Peyer's patch (tissue), 4 donors: ENCODE data around the gene FSTL3. TPM values are rescaled to one million over a fixed set of nuclear protein-coding genes. Genes with fewer than 3 reads are reported as not detected.
A peak's percentile ranks its signal among the peaks of the same experiment; 100 is the strongest.

Experiments used
- DNase-seq, 3 donors: peaks; one replicate each; pipeline ENCODE4 v3.0.0-alpha.2; 2017 to 2019
- H3K27ac ChIP-seq, 4 donors: fragments of 200-600 bp; sonication (generic); one replicate each; pipeline ENCODE4 v1.5.1; 2016 to 2019
- H3K27me3 ChIP-seq, 2 donors: fragments of 200-600 bp; sonication (generic); one replicate each; pipeline ENCODE4 v1.5.1; 2019
- H3K36me3 ChIP-seq, 3 donors: fragments of 200-600 bp; sonication (generic); one replicate each; pipeline ENCODE4 v1.5.1; 2016 to 2019
- H3K4me1 ChIP-seq, 4 donors: fragments of 200-600 bp; sonication (generic); one replicate each; pipeline ENCODE4 v1.5.1; 2016 to 2019
- H3K4me3 ChIP-seq, 4 donors: fragments of 200-600 bp; sonication (generic); 1 replicate in 3 of 4; 2 replicates in 1 of 4; pipeline ENCODE4 v1.5.1; 2016 to 2019; ENCODE audit warnings: mild to moderate bottlenecking in 1 of 4
- H3K9me3 ChIP-seq, 4 donors: fragments of 200-600 bp; sonication (generic); one replicate each; pipeline ENCODE4 v1.5.1; 2016 to 2019; ENCODE audit warnings: mild to moderate bottlenecking in 1 of 4
- POLR2A ChIP-seq, 2 donors: fragments of 450-650 bp; IDR thresholded peaks; one replicate each; pipeline ENCODE4 v1.5.1; 2017; ENCODE audit warnings: antibody characterized with exemption in 2 of 2, mild to moderate bottlenecking in 2 of 2, moderate library complexity in 2 of 2
- total RNA-seq, 4 donors: library from RNA; depleted of rRNA; stranded (reverse); fragments of >200 nt; gene quantifications; one replicate each; pipeline ENCODE4 v1.1.0, GENCODE V29; 2016
- TF ChIP-seq, protein P1 (sequence below), 6 experiments: fragments of 450-650 bp in 4 of 6; fragments of 200-600 bp in 2 of 6; sonication (generic) in 1 of 6; IDR thresholded peaks; one replicate each; pipeline ENCODE4 v1.5.1; 2017 to 2019; ENCODE audit warnings: antibody characterized with exemption in 6 of 6, mild to moderate bottlenecking in 3 of 6, moderate library complexity in 1 of 6

The FSTL3 gene
- total RNA-seq, 4 donors from 2014 or later: 13.8 to 94.9 (median 34.9) TPM

DNA sequence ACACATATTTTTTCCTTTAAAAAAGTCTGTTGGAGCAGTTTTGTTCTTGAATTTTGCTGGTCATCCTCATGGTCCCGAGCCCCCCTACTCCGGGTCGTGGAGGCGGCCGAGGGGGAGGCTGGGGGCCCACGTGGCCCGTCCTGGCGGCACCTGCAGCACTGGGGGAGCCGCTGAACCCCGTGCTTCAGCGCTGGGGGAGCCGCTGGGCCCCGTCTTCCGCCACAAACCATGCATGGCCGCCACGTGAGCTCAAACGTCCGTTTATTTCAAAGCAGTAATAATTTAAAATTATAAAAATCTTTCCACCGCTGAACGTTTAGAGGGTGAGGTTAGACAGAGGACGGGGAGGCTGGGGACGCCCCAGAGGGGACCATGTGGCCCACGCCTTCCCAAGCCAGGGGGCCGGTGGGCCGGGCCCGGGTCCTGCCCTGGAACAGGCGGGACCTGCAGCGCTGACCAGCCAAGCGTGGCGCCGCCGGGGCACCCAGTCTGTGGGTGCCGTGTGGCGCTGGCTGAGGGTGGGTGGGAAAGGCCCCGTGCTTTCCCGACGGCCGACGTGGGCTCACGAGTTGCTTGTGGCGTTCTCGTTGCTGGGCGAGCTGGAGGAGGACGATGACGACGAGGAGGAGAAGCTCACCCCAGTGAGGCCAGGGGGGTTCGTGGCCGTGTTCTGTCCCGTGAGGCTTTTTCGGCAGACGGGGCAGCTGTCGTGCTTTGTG, 28.5 kb upstream of the FSTL3 start:
- no peaks in the 10 kb centered on the region for H3K27me3 ChIP-seq
- no peak overlapping the region for H3K4me3 ChIP-seq
- H3K9me3 ChIP-seq: no peaks in the 10 kb centered on the region
- H3K36me3 ChIP-seq: peaks cover 0 to 75% (median 0%) of the 10 kb centered on the region in 3 donors
- H3K4me1 ChIP-seq: no peaks in the 10 kb centered on the region
- H3K27ac ChIP-seq: peak overlapping the region in 1 of 4 donors; percentile 69
- TF ChIP-seq POLR2A (IDR thresholded peaks at IDR 0.05): no peak
- TF ChIP-seq, protein P1, sequence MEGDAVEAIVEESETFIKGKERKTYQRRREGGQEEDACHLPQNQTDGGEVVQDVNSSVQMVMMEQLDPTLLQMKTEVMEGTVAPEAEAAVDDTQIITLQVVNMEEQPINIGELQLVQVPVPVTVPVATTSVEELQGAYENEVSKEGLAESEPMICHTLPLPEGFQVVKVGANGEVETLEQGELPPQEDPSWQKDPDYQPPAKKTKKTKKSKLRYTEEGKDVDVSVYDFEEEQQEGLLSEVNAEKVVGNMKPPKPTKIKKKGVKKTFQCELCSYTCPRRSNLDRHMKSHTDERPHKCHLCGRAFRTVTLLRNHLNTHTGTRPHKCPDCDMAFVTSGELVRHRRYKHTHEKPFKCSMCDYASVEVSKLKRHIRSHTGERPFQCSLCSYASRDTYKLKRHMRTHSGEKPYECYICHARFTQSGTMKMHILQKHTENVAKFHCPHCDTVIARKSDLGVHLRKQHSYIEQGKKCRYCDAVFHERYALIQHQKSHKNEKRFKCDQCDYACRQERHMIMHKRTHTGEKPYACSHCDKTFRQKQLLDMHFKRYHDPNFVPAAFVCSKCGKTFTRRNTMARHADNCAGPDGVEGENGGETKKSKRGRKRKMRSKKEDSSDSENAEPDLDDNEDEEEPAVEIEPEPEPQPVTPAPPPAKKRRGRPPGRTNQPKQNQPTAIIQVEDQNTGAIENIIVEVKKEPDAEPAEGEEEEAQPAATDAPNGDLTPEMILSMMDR (IDR thresholded peaks at IDR 0.05): no peak
- DNase-seq: peak in 1 of 3 donors; percentile 37

DNA sequence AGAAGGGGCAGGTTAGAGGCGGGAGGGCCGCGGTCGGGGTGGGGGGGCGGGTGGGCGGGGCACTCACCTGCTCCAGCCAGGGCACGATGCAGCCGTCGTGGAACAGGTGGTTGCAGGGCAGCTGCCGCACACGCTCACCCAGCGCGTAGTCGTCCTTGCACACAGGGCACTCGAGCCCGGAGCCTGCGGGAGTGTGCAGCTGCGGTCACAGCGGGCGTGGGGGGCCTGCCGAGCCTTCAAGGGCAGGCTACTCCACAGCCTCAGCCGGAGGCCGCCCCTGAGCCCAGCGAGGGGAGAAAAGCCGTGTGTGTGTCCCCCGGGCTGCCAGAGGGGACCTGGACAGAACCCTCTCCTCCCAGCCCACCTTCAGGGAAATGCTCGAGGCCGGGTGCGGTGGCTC, 27.9 kb upstream of the FSTL3 start:
- Histone ChIP-seq H3K4me1 (no peaks in the 10 kb centered on the region), H3K4me3 (no peak overlapping the region), H3K27me3 (no peaks in the 10 kb centered on the region), H3K27ac (peak overlapping the region in 1 of 4 donors; percentile 69), H3K9me3 (no peaks in the 10 kb centered on the region), H3K36me3 (peaks cover 0 to 80% (median 0%) of the 10 kb centered on the region in 3 donors)
- TF ChIP-seq, protein P1 (IDR thresholded peaks at IDR 0.05): no peak
- TF ChIP-seq POLR2A (IDR thresholded peaks at IDR 0.05): no peak
- no peak for DNase-seq

DNA sequence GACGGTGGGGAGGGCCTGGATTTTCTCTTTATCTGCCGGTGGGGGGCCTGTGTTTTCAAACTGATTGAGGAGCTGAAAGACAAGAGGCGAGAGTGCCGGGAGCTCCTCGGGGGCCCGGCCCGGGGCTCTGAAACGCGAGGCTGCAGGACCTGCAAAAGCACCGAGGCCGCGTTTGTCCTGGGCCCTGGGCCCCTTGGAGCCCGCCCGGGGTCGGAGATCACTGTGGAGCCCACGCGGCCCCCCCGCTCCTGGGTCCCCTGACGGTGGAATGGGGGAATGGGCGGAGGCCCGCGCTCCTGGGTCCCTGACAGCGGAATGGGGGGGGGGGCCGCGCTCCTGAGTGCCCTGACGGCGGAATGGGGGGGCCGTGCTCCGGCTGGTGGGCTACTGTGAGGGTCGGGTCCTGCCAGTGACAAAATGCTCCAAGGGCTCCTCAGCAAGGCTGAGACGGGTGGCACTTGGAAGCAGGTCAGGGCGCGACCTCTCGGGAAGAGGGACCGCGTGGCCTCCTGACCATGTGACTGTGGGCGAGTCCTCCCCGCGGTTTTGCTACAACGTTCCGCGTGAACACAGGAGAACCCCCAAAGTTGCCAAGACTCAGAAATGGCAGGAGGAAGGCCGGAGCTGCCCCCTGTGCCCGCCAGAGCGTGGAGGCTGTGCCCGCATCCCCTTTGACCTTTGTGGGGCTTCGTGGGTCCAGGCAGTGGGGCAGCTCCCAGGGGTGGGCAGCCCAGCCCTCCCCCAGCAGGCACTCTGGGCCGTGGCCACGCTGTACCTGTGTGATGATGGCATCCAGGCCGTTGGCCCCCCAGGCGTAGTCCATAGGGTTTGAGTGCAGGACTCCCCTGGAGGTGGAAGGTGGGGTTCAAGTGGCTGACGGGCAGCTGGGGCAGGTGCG, 27.0 kb upstream of the FSTL3 start:
- no peak for DNase-seq
- Histone ChIP-seq H3K9me3 (no peaks in the 10 kb centered on the region), H3K4me3 (no peak overlapping the region), H3K27me3 (no peaks in the 10 kb centered on the region), H3K36me3 (peaks cover 0 to 88% (median 0%) of the 10 kb centered on the region in 3 donors), H3K27ac (peak overlapping the region in 1 of 4 donors; percentile 69), H3K4me1 (peaks cover 0 to 4% (median 0%) of the 10 kb centered on the region in 4 donors)
- TF ChIP-seq, protein P1 (IDR thresholded peaks at IDR 0.05): no peak
- no peak for TF ChIP-seq POLR2A (IDR thresholded peaks at IDR 0.05)

DNA sequence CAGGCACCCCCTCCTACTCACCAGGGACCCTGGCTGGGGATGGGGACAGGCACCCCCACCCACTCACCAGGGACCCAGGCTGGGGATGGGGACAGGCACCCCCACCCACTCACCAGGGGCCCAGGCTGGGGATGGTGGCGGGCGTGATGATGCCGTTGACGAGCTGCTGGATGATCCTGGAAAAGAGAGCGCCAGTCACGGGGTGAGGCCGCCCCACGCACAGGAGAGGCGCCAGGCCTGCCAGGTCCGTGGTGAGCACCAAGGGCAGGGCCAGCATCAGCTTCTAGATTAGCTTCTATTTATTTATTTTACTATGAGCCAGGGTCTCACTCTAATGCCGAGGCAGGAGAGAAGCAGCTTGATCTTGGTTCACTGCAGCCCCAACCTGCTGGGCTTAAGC, 26.1 kb upstream of the FSTL3 start:
- H3K27ac ChIP-seq: no peak overlapping the region
- H3K36me3 ChIP-seq: peaks cover 0 to 86% (median 0%) of the 10 kb centered on the region in 3 donors
- no peak for DNase-seq
- H3K4me1 ChIP-seq: peaks cover 0 to 4% (median 0%) of the 10 kb centered on the region in 4 donors
- H3K4me3 ChIP-seq: no peak overlapping the region
- no peak for TF ChIP-seq POLR2A (IDR thresholded peaks at IDR 0.05)
- TF ChIP-seq, protein P1 (IDR thresholded peaks at IDR 0.05): no peak
- H3K9me3 ChIP-seq: no peaks in the 10 kb centered on the region
- H3K27me3 ChIP-seq: no peaks in the 10 kb centered on the region

DNA sequence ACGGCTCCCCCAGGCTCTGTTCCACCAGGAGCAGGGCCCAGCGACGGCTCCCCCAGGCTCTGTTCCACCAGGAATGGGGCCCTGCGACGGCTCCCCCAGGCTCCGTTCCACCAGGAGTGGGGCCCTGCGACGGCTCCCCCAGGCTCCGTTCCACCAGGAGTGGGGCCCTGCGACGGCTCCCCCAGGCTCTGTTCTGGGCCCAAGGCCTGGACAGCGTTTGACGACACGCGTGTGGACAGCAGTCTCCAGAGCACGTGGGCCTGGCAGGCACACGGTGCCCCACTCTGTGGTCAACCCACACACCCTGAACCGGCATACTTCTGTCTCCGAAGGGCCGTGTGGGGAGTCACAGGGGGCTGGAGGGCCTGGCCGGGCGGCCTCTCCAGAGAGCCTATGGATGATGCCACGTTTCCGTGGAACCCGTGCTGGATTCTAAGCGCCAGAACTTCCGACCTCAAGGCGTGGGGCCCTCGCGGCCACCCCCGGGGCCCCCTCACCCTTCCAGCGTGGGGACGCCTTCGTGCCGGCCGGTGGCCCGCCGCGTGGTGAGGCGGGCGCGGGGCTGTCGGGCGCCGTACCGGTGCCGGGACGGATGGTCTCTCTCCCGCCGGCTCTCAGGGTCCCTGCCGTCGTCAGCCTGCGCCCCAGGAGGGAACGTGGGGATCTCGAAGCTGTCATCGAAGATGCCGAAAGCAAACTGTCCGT, 24.9 kb upstream of the FSTL3 start:
- Histone ChIP-seq H3K36me3 (peaks cover 0 to 79% (median 0%) of the 10 kb centered on the region in 3 donors), H3K27ac (no peak overlapping the region), H3K4me3 (no peak overlapping the region), H3K4me1 (peaks cover 0 to 8% (median 0%) of the 10 kb centered on the region in 4 donors), H3K27me3 (no peaks in the 10 kb centered on the region), H3K9me3 (no peaks in the 10 kb centered on the region)
- no peak for TF ChIP-seq POLR2A (IDR thresholded peaks at IDR 0.05)
- TF ChIP-seq, protein P1 (IDR thresholded peaks at IDR 0.05): no peak
- no peak for DNase-seq
